Left hindlimb (tissue), 1 donor: ENCODE measurements around the gene KATNIP.
A peak's percentile ranks its signal among the peaks of the same experiment; 100 is the strongest.

Source experiments
- DNase-seq: peaks from one replicate; pipeline ENCODE4 v3.0.0-alpha.2; 2018

Gene KATNIP

GRCh38 chr16:27585200-27585599 lies 35.3 kb downstream of the KATNIP start:
- no peak for DNase-seq

GRCh38 chr16:27586711-27587110 lies 36.8 kb downstream of the KATNIP start:
- no peak for DNase-seq

- DNase-seq: no peak
These were observed 38.1 kb downstream of the KATNIP start for GRCh38 chr16:27588057-27588456.

- no peak for DNase-seq
These were observed 41.9 kb downstream of the KATNIP start for GRCh38 chr16:27591837-27592236.

GRCh38 chr16:27595475-27595874 lies 45.5 kb downstream of the KATNIP start:
- no peak for DNase-seq

- DNase-seq: no peak
These were observed 46.0 kb downstream of the KATNIP start for GRCh38 chr16:27595993-27596392.

GRCh38 chr16:27596411-27596810 lies 46.5 kb downstream of the KATNIP start:
- DNase-seq: no peak

GRCh38 chr16:27597361-27597760 lies 47.4 kb downstream of the KATNIP start:
- DNase-seq: no peak

- DNase-seq: no peak
These were observed 48.3 kb downstream of the KATNIP start for GRCh38 chr16:27598220-27598619.

- peak; percentile 34 for DNase-seq
These were observed 49.1 kb downstream of the KATNIP start for GRCh38 chr16:27598931-27599565.

GRCh38 chr16:27599606-27600005 lies 49.7 kb downstream of the KATNIP start:
- no peak for DNase-seq
